OCI-LY3 (cell line): ENCODE results near the gene KCNMA1.

Experiments
- H2AFZ ChIP-seq: fragments of 200-600, 300-600 bp; shearing (Covaris generic); 2 replicates; pipeline ENCODE4 v1.6.0; 2014; ENCODE audit warnings: antibody characterized with exemption, low read depth, low read length
- H3K27ac ChIP-seq: fragments of 200-600, 300-600 bp; sonication (generic); 2 replicates; pipeline ENCODE4 v1.5.1; 2014; ENCODE audit warnings: mild to moderate bottlenecking, low read length, moderate library complexity, mixed read lengths
- H3K27me3 ChIP-seq: fragments of 200-600, 300-600 bp; sonication (generic); 2 replicates; pipeline ENCODE4 v1.6.1; 2014; ENCODE audit warnings: low read depth, low read length, mixed read lengths
- H3K36me3 ChIP-seq: fragments of 200-600, 300-600 bp; sonication (generic); replicated peaks from 2 replicates; pipeline ENCODE3; 2014; ENCODE audit warnings: low read depth, low read length, mixed read lengths
- H3K4me1 ChIP-seq: fragments of 300-600, 200-600 bp; sonication (generic); 2 replicates; pipeline ENCODE4 v1.6.1; 2014; ENCODE audit warnings: low read length, mixed read lengths
- H3K4me2 ChIP-seq: fragments of 200-600, 300-600 bp; sonication (generic); 2 replicates; pipeline ENCODE4 v1.6.1; 2014; ENCODE audit warnings: low read length, mixed read lengths
- H3K4me3 ChIP-seq: fragments of 300-600, 200-600 bp; sonication (generic); 2 replicates; pipeline ENCODE4 v1.5.1; 2014; ENCODE audit warnings: antibody characterized with exemption, mild to moderate bottlenecking, low read length, moderate library complexity
- H3K79me2 ChIP-seq: fragments of 300-600, 200-600 bp; shearing (Covaris generic); 2 replicates; pipeline ENCODE4 v1.6.1; 2014; ENCODE audit warnings: mild to moderate bottlenecking, low read length, mixed read lengths
- H3K9ac ChIP-seq: fragments of 300-600, 200-600 bp; shearing (Covaris generic); 2 replicates; pipeline ENCODE4 v1.6.0; 2014; ENCODE audit warnings: mild to moderate bottlenecking, low read length, moderate library complexity
- H3K9me3 ChIP-seq: fragments of 200-600, 300-600 bp; shearing (Covaris generic); 2 replicates; pipeline ENCODE4 v1.6.1; 2014; ENCODE audit warnings: low read length, mixed read lengths; ENCODE audit not compliant: insufficient read depth
- H4K20me1 ChIP-seq: fragments of 200-600, 300-600 bp; sonication (generic); 2 replicates; pipeline ENCODE4 v1.6.1; 2016; ENCODE audit warnings: low read length, mixed read lengths; ENCODE audit not compliant: insufficient read depth
- EZH2phosphoT487 ChIP-seq: fragments of 200-600 bp; shearing (Covaris generic); IDR thresholded peaks from 2 replicates; pipeline ENCODE4 v1.6.1; 2018; ENCODE audit warnings: antibody characterized with exemption, mixed run types, low read depth
- TF ChIP-seq, protein P1 (sequence below): fragments of 200-600, 300-600 bp; sonication (generic); IDR thresholded peaks from 2 replicates; pipeline ENCODE4 v1.5.1; 2014; ENCODE audit warnings: antibody characterized with exemption, low read length, low read depth

The KCNMA1 gene

GRCh38 chr10:77256346-77256745 is 381.3 kb downstream of the KCNMA1 start:
- H3K4me2 ChIP-seq: peak overlapping the region; percentile 14; the same call in 1 of the 2 replicates
- H3K9ac ChIP-seq: no peak overlapping the region
- H3K9me3 ChIP-seq: no peaks in the 10 kb centered on the region
- H3K27me3 ChIP-seq: no peaks in the 10 kb centered on the region
- H2AFZ ChIP-seq: no peak overlapping the region
- no peaks in the 10 kb centered on the region for H3K36me3 ChIP-seq
- TF ChIP-seq, protein P1, sequence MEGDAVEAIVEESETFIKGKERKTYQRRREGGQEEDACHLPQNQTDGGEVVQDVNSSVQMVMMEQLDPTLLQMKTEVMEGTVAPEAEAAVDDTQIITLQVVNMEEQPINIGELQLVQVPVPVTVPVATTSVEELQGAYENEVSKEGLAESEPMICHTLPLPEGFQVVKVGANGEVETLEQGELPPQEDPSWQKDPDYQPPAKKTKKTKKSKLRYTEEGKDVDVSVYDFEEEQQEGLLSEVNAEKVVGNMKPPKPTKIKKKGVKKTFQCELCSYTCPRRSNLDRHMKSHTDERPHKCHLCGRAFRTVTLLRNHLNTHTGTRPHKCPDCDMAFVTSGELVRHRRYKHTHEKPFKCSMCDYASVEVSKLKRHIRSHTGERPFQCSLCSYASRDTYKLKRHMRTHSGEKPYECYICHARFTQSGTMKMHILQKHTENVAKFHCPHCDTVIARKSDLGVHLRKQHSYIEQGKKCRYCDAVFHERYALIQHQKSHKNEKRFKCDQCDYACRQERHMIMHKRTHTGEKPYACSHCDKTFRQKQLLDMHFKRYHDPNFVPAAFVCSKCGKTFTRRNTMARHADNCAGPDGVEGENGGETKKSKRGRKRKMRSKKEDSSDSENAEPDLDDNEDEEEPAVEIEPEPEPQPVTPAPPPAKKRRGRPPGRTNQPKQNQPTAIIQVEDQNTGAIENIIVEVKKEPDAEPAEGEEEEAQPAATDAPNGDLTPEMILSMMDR: no peak
- no peak for TF ChIP-seq EZH2phosphoT487
- peaks cover 9% of the 10 kb centered on the region for H3K4me1 ChIP-seq
- no peak overlapping the region for H3K27ac ChIP-seq
- no peaks in the 10 kb centered on the region for H3K79me2 ChIP-seq
- H4K20me1 ChIP-seq: peaks cover 24% of the 10 kb centered on the region; the same call in 1 of the 2 replicates
- no peak overlapping the region for H3K4me3 ChIP-seq

GRCh38 chr10:77253556-77254064 is 384.0 kb downstream of the KCNMA1 start:
- Histone ChIP-seq H3K36me3 (peaks cover 3% of the 10 kb centered on the region), H3K4me1 (peaks cover 9% of the 10 kb centered on the region), H4K20me1 (peaks cover 24% of the 10 kb centered on the region), H3K27me3 (no peaks in the 10 kb centered on the region), H3K4me2 (no peak overlapping the region), H2AFZ (no peak overlapping the region), H3K79me2 (no peaks in the 10 kb centered on the region), H3K9ac (no peak overlapping the region), H3K4me3 (no peak overlapping the region), H3K27ac (no peak overlapping the region), H3K9me3 (no peaks in the 10 kb centered on the region)
- TF ChIP-seq EZH2phosphoT487: no peak

- H3K4me3 ChIP-seq: no peak overlapping the region
- no peak overlapping the region for H2AFZ ChIP-seq
- no peaks in the 10 kb centered on the region for H3K9me3 ChIP-seq
- H3K27me3 ChIP-seq: no peaks in the 10 kb centered on the region
- H3K4me2 ChIP-seq: no peak overlapping the region
- peaks cover 3% of the 10 kb centered on the region for H3K36me3 ChIP-seq
- peaks cover 24% of the 10 kb centered on the region for H4K20me1 ChIP-seq
- H3K79me2 ChIP-seq: no peaks in the 10 kb centered on the region
- peaks cover 9% of the 10 kb centered on the region for H3K4me1 ChIP-seq
- no peak overlapping the region for H3K27ac ChIP-seq
- no peak overlapping the region for H3K9ac ChIP-seq
- TF ChIP-seq, protein P1: no peak
- no peak for TF ChIP-seq EZH2phosphoT487
Measured at GRCh38 chr10:77253147-77253545, 384.5 kb downstream of the KCNMA1 start.

DNA sequence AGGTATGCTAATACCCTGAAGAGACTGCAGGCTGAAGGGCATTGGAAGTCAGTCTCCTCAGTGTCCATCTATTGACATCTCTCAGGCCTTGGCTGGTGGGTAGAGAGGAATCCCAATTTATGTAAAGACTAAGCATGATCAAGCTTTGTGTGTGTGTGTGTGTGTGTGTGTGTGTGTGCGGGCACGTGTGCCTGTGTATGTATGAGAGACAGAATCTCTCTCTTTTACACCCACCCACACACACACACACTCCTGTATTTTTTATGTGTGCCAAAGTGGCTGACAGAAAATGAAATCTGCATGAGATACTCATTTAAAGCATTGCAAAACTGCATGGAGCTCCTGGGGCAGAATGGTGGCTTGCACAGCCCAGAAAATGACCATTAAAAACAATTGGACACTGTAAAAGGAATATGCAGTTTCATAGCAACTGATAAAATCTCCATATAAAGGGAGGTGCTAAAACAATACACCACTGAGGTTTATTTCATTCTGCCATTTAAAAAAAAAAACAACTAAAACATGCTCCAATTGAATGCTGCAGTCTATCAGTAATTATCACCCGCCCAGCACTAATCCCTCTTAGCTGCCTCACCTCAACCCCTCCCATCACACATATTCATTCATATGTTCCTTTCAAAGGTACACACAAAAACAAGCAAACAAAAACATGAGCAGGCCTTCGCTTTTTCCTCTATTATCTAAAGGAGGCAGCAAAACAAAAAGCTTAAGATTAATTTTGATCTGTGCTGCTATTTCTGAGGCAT is 385.0 kb downstream of the KCNMA1 start:
- Histone ChIP-seq H3K27ac (no peak overlapping the region), H3K9ac (no peak overlapping the region), H3K4me2 (no peak overlapping the region), H3K79me2 (no peaks in the 10 kb centered on the region), H3K36me3 (peaks cover 7% of the 10 kb centered on the region), H3K9me3 (no peaks in the 10 kb centered on the region), H3K27me3 (no peaks in the 10 kb centered on the region), H2AFZ (no peak overlapping the region), H3K4me1 (peaks cover 9% of the 10 kb centered on the region), H4K20me1 (peaks cover 24% of the 10 kb centered on the region), H3K4me3 (no peak overlapping the region)
- TF ChIP-seq, protein P1: no peak
- TF ChIP-seq EZH2phosphoT487: no peak
